Coronary artery (tissue), 2 donors: Measurements from ENCODE around the gene PABPC1L2B.
"Not testable (repeated sequence)": the region's sequence is repeated elsewhere in the genome, so short reads cannot be mapped to it uniquely, and the experiment has no call there.

Experiments used
- DNase-seq: peaks from one replicate; pipeline ENCODE4 v3.0.0-alpha.2; 2017; ENCODE audit warnings: low spot score
- H3K27ac ChIP-seq, 2 donors: fragments of 200-600 bp; sonication (generic); one replicate each; pipeline ENCODE4 v1.5.1; 2016 to 2019
- H3K4me3 ChIP-seq: fragments of 200-600 bp; sonication (generic); 2 replicates; pipeline ENCODE4 v1.5.1; 2016; ENCODE audit warnings: mild to moderate bottlenecking, moderate library complexity
- TF ChIP-seq, protein P1 (sequence below): fragments of 200-600 bp; sonication (generic); IDR thresholded peaks from one replicate; pipeline ENCODE4 v1.5.1; 2019; ENCODE audit warnings: antibody characterized with exemption

PABPC1L2B gene

DNA sequence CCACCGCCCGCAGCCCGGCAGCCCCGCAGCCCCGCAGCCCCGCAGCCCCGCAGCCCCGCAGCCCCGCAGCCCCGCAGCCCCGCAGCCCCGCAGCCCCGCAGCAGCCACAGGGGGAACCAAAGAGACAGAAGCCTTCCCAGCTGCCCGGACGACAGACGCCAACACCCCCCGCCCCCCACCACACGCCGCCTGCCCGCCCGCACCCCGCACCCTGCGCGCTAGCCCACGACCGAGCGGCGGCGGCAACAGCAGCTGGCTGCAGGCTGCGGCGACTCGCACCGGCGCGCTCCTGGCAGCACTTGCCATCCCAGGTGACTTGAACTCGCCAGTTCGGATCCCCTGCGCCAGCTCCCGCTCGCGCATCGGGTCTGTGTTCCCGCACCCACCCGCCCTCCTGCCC lies at the start of gene PABPC1L2B:
Gene PABPC1L2B (plus strand): TSS at position 207 of the 400 bp plus-strand sequence. CDS start 704 bp downstream, outside the sequence.
- not testable (repeated sequence) for DNase-seq, H3K4me3 ChIP-seq, H3K27ac ChIP-seq

DNA sequence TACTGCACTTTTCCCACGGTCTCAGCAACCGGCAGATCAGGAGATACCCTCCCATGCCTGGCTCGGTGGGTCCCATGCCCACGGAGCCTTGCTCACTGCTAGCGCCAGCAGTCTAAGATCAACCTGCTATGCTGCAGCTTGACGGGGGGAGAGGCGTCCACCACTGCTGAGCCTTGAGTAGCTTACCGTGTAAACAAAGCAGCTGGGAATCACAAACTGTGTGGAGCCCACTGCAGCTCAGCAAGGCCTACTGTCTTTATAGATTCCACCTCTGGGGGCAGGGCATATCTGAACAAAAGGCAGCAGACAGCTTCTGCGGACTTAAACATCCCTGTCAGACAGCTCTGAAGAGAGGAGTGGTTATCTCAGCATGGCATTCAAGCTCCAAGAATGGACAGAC lies 42.8 kb upstream of the PABPC1L2B start:
- not testable (repeated sequence) for DNase-seq, H3K27ac ChIP-seq, H3K4me3 ChIP-seq

GRCh38 chrX:72971859-72972258 lies 30.9 kb upstream of the PABPC1L2B start:
- H3K27ac ChIP-seq, H3K4me3 ChIP-seq, DNase-seq: not testable (repeated sequence)

DNA sequence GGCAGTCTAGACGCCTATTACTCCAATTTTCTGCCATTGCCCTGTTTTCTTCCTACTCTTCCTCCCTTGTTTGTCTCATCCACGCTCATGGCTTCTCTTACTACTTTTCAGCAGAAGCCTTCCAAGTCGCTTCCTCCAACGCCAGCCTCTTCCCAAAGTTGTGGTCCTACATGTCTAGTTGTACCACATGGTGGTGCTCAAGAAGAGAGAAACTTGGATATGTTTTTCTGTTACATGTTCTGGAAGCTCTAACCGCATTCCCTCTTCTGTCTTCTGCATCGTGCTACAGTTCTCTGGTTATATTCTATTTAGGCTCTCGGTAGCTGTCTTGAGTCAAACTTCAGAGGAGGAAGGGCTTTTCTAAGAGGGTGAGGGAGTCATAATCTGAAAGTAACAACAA lies 27.9 kb upstream of the PABPC1L2B start:
- not testable (repeated sequence) for H3K27ac ChIP-seq, H3K4me3 ChIP-seq, DNase-seq

GRCh38 chrX:72980894-72981469 lies 21.8 kb upstream of the PABPC1L2B start:
- not testable (repeated sequence) for DNase-seq, H3K27ac ChIP-seq, H3K4me3 ChIP-seq

GRCh38 chrX:73004032-73004431 lies 1.3 kb downstream of the PABPC1L2B start:
- H3K4me3 ChIP-seq, DNase-seq, H3K27ac ChIP-seq: not testable (repeated sequence)

DNA sequence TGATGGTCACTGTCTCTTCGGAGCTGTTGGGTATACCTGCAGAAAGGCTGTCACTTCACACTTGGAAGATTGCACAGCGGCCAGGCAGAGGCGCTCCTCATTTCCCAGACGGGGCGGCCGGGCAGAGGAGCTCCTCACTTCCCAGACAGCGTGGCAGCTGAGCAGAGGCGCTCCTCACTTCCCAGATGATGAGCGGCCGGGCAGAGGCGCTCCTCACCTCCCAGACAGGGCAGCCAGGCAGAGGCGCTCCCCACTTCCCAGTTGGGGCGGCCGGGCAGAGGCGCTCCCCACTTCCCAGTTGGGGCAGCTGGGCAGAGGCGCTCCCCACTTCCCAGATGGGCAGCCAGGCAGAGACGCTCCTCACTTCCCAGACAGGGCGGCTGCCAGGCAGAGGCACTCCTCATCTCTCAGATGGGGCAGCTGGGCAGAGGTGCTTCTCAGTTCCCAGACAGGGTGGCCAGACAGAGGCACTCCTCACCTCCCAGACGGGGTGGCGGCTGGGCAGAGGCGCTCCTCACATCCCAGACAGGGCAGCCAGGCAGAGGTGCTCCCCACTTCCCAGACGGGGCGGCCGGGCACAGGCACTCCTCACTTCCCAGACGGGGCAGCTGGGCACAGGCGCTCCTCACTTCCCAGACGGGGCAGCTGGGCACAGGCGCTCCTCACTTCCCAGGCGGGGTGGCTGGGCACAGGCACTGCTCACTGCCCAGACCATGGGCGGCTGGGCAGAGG lies 18.8 kb downstream of the PABPC1L2B start:
- TF ChIP-seq, protein P1, sequence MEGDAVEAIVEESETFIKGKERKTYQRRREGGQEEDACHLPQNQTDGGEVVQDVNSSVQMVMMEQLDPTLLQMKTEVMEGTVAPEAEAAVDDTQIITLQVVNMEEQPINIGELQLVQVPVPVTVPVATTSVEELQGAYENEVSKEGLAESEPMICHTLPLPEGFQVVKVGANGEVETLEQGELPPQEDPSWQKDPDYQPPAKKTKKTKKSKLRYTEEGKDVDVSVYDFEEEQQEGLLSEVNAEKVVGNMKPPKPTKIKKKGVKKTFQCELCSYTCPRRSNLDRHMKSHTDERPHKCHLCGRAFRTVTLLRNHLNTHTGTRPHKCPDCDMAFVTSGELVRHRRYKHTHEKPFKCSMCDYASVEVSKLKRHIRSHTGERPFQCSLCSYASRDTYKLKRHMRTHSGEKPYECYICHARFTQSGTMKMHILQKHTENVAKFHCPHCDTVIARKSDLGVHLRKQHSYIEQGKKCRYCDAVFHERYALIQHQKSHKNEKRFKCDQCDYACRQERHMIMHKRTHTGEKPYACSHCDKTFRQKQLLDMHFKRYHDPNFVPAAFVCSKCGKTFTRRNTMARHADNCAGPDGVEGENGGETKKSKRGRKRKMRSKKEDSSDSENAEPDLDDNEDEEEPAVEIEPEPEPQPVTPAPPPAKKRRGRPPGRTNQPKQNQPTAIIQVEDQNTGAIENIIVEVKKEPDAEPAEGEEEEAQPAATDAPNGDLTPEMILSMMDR: no peak
- no peak for DNase-seq
- no peak overlapping the region for H3K27ac ChIP-seq
- H3K4me3 ChIP-seq: no peak overlapping the region

DNA sequence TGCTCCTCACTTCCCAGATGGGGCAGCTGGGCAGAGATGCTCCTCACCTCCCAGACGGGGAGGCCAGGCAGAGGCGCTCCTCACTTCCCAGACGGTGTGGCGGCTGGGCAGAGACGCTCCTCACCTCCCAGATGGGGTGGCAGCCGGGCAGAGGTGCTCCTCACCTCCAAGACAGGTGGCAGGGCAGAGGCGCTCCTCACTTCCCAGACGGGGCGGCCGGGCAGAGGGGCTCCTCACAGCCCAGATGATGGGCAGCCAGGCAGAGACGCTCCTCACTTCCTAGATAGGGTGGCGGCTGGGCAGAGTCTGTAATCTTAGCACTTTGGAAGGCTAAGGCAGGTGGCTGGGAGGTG lies 19.3 kb downstream of the PABPC1L2B start:
- not testable (repeated sequence) for DNase-seq, H3K4me3 ChIP-seq, H3K27ac ChIP-seq

DNA sequence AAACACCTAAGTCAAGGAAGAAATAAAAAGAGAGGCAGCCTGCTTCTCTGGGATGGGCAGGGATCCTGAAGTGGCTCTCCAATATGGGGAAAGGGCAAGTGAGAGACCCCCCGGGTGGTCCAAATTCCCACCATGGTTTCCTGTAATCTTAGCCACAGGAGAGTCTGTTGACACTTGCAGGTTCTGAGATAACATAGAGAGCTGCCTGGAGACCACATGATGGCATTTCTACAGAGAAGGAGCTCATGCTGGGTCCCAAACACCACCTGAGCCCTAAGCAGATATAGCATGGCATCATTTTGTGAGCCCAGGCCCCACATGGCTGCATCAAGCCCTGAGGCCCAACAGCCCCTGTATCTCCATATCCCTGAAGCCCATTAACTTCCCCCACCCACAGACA lies 26.1 kb downstream of the PABPC1L2B start:
- TF ChIP-seq, protein P1: no peak
- no peak overlapping the region for H3K4me3 ChIP-seq
- no peak overlapping the region for H3K27ac ChIP-seq
- DNase-seq: no peak
